Measurements from ENCODE around the gene XPO5.

DNA sequence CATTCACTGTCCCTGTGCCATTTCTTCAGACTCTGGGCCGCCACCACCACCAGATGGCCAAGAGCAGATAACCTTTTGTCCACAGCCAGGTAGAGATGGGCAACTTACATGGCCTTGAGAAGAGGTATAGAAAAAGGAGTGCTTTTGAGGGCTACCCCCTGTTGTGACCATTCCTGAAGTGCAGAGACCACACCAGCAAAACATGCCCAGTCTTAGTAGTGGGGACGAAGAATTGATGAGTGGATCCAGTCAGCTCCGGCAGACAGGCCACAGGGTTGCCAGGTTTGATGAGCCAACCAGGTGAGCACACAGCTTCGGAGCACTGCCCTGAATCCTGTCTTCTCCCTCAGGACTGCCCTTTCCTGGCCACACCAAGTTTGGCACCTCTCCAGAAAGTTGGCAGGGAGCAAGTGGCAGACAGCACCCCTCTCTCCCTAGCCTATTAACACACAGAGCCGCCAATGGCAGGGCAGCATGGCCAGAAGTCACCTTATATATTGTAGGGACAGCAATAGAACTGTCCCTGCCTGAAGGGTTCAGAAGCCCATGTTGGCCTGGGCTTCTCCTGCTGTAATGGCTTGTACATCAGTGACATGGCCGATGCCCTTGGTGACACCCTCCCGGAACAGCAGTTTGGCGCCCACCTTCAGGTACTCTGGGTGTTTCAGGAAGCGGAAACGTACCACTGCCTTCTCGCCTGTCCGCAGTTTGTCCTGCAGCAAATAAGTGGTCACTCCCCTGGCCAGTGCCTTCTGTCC lies 45.4 kb upstream of the XPO5 start:
- TF ChIP-seq, protein P1, sequence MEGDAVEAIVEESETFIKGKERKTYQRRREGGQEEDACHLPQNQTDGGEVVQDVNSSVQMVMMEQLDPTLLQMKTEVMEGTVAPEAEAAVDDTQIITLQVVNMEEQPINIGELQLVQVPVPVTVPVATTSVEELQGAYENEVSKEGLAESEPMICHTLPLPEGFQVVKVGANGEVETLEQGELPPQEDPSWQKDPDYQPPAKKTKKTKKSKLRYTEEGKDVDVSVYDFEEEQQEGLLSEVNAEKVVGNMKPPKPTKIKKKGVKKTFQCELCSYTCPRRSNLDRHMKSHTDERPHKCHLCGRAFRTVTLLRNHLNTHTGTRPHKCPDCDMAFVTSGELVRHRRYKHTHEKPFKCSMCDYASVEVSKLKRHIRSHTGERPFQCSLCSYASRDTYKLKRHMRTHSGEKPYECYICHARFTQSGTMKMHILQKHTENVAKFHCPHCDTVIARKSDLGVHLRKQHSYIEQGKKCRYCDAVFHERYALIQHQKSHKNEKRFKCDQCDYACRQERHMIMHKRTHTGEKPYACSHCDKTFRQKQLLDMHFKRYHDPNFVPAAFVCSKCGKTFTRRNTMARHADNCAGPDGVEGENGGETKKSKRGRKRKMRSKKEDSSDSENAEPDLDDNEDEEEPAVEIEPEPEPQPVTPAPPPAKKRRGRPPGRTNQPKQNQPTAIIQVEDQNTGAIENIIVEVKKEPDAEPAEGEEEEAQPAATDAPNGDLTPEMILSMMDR (IDR thresholded peaks at IDR 0.05), result no peak
- TF ChIP-seq POLR2A (IDR thresholded peaks at IDR 0.05), result no peak

Measured in lower leg skin (tissue), 3 donors.